Activated gamma-delta T cell treated with anti-CD3 and anti-CD28 coated beads, Interleukin-2, amount 50 U/mL, for 16 hours (primary cell): ENCODE measurements around the gene MAST3.
"Not testable (repeated sequence)": the region's sequence is repeated elsewhere in the genome, so short reads cannot be mapped to it uniquely, and the experiment has no call there.

ENCODE experiments used
- DNase-seq: peaks from one replicate; pipeline ENCODE4 v3.0.0-alpha.2; 2020; ENCODE audit warnings: low read depth

The MAST3 gene

DNA sequence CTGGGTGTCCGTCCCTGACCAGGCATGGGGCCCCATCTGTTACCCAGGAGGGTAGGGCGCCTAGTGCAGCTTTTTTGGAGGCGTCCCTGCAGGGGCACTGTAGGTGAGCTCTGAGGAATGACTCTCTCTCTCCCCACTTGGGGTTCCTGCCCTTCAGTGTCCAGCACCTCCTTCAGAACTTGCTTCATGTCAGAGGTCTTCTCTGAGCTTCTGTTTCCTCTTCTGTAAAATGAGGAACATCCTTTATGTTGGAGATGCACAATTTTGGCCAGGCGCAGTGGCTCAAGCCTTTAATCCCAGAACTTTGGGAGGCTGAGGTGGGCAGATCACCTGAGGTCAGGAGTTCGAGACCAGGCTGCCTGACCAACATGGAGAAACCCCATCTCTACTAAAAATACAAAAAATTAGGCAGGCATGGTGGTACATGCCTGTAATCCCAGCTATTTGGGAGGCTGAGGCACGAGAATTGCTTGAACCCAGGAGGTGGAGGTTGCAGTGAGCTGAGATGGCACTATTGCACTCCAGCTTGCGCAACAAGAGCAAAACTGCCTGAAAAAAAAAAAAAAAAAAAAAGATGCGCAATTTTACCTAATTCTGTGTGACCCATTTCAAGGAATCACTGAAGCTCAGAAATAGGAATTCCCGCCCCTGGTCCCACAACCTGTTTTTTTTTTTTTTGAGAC, 40.2 kb downstream of the MAST3 start:
- no peak for DNase-seq

GRCh38 chr19:18140473-18140872, 42.9 kb downstream of the MAST3 start:
- DNase-seq: no peak

DNA sequence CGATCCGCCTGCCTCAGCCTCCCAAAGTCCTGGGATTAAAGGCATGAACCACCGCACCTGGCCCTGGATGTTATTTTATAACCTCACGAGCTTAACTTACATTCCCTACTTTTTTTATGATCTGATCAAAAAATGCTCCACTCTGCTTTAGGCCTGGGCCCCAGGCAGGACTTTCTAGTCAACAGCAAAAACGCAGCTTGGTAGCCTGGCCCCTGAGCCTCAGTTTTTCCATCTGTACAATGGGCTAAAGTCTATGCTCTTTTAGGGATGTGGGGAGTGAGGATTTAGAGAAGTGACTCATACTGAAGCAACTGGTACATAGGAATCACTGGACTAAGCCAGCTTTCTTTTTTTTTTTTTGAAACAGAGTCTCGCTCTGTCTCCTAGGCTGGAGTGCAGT, 43.5 kb downstream of the MAST3 start:
- no peak for DNase-seq

DNA sequence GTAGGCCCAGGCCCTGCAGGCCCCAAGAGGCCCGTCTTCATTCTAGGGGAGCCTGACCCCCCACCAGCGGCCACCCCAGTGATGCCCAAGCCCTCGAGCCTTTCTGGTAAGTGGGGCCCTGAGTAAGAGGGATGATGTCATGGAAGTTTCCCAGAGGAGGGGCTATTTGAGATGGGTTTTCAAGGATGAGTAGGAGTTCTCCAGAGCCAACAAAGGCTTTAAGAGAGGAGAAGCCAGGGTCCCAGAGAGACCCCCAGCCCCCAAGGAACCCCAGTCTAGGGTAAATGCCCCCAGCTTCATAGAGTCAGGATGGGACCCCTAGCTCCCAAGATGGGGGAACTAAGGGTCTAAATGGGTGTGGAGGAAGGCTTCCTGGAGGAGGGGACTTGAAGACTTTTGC, 46.3 kb downstream of the MAST3 start:
- DNase-seq: no peak

- no peak for DNase-seq
These were observed 46.8 kb downstream of the MAST3 start for GRCh38 chr19:18144361-18144760.

GRCh38 chr19:18144906-18145305, 47.3 kb downstream of the MAST3 start:
- DNase-seq: no peak

- DNase-seq: no peak
These were observed 47.9 kb downstream of the MAST3 start for GRCh38 chr19:18145391-18145999.

DNA sequence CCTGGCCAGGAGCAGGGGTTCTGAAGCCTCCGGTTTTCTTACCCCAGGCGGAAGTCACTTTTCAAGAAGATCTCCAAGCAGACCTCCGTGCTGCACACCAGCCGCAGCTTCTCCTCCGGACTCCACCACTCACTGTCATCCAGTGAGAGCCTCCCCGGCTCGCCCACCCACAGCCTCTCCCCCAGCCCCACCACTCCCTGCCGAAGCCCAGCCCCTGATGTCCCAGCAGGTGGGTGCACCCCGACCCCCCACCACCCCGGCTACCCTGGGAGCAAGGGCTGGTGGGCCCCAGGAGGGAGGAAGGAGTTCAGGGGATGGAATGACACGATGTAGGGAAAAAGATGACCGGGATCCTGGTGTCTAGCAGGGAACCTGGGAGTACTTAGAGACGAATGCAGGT, 49.8 kb downstream of the MAST3 start:
- DNase-seq: no peak

DNA sequence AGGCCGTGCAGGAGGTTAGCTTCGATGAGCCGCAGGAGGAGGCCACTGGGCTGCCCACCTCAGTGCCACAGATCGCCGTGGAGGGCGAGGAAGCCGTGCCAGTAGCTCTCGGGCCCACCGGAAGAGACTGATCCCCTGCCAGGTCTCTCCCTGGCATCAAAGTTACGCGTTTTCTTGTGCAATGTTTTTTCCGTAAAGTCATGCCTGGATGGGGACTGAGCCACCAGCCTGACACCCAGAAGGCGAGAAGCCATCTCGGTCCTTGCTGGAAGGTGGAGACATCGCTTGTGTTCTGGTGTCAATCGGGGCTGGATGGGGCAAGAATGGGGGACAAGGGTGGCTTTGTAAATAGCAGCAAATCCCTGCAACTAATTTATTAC, 52.0 kb downstream of the MAST3 start:
- no peak for DNase-seq

GRCh38 chr19:18150776-18151624, 53.4 kb downstream of the MAST3 start:
- no peak for DNase-seq

- DNase-seq: peak; percentile 96
These were observed 54.9 kb downstream of the MAST3 start for GRCh38 chr19:18152442-18152816.

- peak; percentile 99 for DNase-seq
These were observed 55.4 kb downstream of the MAST3 start, which contains the start of gene PIK3R2 for GRCh38 chr19:18152817-18153555. Gene PIK3R2 (plus strand): TSS chr19:18153163. CDS start chr19:18155880, 2,717 bp downstream.

DNA sequence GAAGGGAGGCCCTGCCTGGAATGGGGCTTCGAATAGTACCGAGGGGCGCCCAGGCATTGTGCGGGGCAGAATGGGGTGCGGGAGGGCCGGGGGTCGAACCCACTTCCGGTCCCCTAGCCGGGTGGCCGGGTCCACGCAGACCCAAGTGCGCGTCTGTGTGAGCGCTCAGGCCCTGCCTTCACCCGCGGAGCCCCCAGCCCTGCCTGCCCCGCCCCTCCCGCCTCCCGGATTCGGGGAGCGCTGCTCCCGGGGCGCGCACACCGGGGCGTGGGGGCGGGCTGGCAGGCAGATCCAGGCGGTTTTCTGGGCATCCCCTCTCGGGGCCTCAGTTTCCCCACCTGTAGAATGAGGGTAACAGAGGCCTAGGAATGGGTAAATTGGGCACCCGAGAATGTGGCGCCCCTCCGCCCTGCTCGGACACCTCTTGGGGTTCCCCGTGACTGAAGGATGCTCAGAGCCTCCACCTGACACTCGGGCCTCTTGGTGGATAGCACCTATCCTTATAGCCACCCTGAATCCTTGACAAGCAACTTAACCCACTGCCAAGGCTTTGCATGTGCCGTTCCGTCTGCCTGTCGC, 56.1 kb downstream of the MAST3 start:
- DNase-seq: no peak

DNA sequence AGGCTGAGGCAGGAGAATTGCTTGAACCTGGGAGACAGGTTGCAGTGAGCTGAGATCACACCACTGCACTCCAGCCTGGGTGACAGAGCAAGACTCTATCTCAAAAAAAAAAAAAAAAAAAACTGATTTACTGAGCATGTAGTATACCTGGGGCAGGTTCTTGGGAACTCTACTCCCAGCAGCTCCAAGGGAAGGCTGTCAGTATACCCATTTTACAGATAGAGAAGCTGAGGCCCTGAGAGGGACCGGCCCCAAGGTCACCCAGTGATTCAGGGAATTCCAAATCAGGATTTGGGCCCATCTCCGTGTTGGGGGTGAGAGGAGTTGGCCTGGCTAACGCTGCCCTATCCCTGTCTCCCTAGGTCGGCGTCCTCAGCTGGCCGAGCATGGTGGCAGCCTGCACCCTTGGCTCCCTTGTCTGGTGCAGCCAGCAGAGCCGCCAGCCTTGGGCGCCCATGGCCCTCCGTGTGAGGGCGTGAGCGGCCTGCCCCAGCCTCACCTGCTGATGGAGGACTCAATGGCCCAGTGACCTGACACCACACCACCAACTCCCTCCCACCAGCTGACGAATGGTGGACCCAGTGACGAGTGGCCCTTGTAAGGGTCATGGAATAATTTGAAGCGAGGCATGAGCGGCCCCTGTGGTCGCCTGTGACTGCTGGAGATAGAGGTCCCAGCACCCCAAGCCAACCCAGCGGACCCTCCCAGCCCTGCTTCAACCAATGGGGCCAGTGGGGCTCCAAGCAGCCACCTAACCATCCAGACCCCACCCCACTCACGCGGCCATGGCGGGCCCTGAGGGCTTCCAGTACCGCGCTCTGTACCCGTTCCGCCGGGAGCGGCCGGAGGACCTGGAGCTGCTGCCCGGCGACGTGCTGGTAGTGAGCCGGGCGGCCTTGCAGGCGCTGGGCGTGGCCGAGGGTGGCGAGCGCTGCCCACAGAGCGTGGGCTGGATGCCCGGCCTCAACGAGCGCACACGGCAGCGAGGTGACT, 57.8 kb downstream of the MAST3 start:
- DNase-seq: no peak

DNA sequence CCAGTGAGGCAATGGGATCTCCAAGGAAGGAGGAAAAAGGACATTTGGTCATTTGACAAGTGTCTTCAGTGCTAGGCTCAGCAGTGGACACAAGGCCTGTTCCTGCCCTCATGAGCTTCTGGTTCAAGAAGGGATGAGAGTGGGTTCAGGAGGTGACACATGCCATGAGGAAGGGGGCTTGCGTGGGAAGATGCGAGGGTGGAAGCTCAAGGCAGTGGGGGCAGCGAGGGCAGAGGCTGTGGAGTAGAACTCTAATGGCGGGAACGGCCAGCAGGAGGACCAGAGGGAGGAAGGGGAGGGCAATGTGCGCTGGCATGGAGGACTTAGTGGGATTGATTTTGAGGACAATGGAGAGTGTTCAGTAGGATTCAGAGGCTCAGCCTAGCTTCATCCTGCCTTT, 58.7 kb downstream of the MAST3 start:
- DNase-seq: no peak

GRCh38 chr19:18156841-18157464, 59.4 kb downstream of the MAST3 start:
- no peak for DNase-seq

DNA sequence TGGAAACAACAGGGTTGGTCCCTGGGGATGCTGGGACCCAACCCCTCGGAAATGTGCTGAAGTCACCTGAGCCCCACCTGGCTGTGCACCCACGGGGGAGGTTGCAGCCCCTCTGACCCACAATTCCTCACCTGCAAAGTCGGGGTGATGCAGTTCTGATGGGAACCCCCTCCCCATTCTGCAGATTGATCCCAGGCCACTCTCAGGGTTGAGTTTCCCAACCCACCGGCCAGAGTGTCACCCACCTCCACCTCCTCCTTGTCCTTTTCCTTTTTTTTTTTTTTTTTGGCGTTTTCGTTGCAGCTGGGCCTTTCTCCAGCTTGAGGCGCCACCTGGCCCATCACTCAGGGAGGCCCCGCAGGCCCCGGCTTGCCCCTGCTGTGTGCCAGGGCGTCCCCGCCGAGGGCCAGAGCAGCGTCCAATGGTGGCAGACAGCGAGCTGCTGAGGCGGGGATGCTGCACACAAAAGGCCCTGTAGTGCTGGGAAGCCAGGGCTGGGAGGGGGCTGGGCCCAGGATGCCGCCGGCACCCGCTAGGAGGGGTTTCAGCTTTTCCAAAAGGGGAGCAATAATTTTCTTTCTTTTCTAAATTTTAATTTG, 60.0 kb downstream of the MAST3 start:
- DNase-seq: no peak

- no peak for DNase-seq
These were observed 60.9 kb downstream of the MAST3 start for GRCh38 chr19:18158467-18158866.

- not testable (repeated sequence) for DNase-seq
These were observed 61.6 kb downstream of the MAST3 start for GRCh38 chr19:18159059-18159616.

GRCh38 chr19:18159810-18160209, 62.2 kb downstream of the MAST3 start:
- no peak for DNase-seq
